Activated CD8-positive, alpha-beta memory T cell treated with anti-CD3 and anti-CD28 coated beads, Interleukin-2, amount 50 U/mL, for 1 hour (primary cell): Measurements from ENCODE around the gene LCN2.
"Not testable (repeated sequence)": the region's sequence is repeated elsewhere in the genome, so short reads cannot be mapped to it uniquely, and the experiment has no call there.

ENCODE experiments used
- DNase-seq: peaks from one replicate; pipeline ENCODE4 v3.0.0-alpha.2; 2020; ENCODE audit errors: extremely low read depth

Gene LCN2

DNA sequence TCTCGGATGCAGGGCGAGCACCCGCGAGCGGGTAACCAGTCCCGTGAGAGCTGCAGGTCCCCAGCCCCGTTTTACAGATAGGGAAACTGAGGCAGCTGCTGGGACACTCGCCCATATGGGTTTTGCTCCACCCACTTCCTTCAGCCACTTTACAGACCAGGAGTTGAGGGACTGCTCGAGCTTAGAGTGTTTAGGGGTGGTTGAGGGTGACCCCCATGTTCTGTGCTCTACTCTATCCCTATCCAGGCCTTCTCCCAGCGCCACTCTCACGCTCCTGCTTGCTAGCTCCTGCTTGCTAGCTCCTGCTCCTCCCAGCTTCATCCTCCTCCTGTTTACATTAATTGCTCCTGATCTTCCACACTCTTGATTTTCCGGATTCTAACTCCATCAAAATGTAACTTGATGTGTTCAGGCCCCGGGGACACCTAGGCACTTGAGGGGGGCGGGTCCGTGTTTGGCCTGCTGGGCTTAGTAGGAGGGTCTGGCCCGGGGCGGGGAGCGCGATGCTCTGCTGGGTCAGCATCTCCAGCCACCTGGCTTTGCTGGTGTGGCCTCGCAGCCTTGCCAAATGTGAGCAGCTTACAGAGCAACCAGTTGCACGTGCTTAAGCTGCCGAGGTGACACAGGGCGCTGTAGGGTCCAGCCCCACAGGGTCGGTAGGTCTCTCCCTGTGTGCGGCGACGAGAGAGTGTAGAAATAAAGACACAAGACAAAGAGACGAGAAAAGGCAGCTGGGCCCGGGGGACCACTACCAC, 20.2 kb upstream of the LCN2 start:
- DNase-seq, result no peak

- DNase-seq, result not testable (repeated sequence)
Measured at GRCh38 chr9:128129976-128130590, 19.2 kb upstream of the LCN2 start.

GRCh38 chr9:128130651-128131050, 18.6 kb upstream of the LCN2 start:
- DNase-seq, result not testable (repeated sequence)

- DNase-seq, result not testable (repeated sequence)
Measured at GRCh38 chr9:128131346-128131745, 17.9 kb upstream of the LCN2 start.

GRCh38 chr9:128132139-128132538, 17.1 kb upstream of the LCN2 start:
- DNase-seq, result not testable (repeated sequence)

- DNase-seq, result not testable (repeated sequence)
Measured at GRCh38 chr9:128135561-128135960, 13.7 kb upstream of the LCN2 start.

DNA sequence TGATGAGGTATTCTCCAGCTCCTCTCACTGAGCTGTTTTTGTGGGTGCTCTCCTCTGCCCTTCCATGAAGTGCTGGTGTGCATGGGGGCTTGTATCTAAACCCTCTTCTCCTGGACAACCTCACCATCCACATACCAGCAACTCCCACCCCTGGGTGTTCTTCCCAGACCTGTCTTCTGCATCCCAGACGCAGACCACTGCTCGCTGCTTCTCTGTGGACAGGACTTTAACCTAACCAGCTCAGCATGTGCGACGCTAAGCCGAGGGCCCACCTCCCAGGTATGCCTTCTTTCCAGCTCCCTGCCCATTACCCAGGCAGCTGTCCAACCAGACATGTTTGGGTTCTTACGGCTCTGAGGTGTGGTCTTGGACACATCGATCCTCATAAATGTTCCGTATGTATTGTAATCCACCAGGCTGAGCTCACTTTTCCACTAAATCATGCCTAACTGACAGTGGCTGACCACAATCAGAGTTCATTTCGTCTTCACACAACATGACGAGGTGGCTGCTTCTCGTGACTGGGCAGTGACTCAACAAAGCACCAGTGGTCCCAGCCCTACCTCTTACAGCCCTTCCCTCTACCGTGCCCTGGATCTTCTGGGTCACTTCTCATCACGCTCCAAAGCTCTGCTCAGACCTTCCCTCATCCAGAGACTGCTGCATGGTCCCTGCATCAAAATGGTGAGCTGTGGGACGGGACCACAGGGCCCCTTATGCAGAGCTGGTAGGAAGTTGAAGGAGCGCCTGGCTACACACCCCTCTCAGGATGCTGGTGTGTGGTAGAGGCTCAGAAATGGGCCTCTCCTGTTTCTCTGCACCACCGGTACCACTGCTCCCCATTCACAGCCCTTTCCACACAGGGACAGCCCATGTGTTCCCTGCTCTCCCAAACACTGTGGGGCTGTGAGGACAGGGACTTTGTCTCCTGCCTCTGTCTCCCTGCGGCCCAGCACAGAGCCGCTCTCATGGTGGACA, 12.1 kb upstream of the LCN2 start:
- no peak for DNase-seq

DNA sequence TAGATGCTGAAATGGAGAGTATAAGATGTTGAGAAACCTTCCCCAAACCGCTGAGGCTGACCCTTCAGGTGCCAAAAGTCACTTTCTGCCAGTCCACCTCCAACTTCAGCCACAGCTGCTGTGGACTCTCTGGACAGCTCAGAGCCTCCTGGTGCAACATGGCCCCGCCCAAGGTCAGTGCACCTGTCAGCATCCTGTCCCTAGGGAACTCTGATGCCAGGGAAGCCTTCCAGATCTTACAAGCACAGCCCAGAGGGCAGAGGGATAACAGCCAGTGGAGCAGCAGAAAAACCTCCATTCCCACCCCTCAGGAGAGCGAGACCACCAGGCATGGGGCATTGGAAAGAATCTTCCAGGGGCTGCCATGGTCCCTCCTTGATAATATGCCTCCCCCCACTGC, 11.3 kb upstream of the LCN2 start:
- no peak for DNase-seq

GRCh38 chr9:128139621-128140020, 9.6 kb upstream of the LCN2 start:
- no peak for DNase-seq

- no peak for DNase-seq
Measured at GRCh38 chr9:128141604-128142003, 7.6 kb upstream of the LCN2 start.

DNA sequence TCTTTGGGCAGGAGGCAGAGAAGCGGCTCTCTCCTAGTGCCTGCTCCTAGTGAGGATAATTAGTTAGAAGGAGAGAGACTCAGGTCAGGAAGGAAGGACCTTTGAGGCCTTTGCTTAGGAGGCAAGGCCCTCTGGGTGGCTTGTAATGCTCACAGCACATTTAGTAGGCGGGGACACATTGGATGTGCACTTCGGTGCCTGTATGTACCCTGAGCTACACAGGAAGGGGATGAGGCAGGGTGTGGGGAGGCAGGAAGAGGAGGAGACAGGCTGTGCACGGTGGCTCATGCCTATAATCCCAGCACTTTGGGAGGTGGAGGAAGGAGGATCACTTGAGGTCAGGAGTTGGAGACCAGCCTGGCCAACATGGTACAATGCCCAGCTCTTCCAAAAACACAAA, 7.2 kb upstream of the LCN2 start:
- no peak for DNase-seq

DNA sequence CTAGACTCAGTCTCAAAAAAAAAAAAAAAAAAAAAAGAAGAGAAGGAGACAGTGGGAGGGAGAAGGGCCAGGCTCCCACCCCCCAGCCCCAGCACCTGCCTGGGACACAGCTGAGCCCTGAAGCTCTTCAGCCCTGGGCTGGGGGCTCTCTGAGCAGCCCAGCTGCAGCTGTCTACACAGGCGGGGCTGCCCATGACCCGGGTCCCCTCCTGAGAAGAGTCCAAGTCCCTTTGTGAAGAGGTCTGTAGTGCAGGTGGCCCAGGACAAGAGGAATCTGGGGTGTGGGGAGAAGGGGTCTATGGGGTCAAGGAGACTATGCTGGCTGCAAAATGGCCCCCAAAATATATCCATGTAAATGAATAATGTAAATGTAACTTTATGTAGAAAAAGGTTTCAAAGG, 6.7 kb upstream of the LCN2 start:
- DNase-seq, result no peak

- no peak for DNase-seq
Measured at GRCh38 chr9:128143525-128144238, 5.6 kb upstream of the LCN2 start.

DNA sequence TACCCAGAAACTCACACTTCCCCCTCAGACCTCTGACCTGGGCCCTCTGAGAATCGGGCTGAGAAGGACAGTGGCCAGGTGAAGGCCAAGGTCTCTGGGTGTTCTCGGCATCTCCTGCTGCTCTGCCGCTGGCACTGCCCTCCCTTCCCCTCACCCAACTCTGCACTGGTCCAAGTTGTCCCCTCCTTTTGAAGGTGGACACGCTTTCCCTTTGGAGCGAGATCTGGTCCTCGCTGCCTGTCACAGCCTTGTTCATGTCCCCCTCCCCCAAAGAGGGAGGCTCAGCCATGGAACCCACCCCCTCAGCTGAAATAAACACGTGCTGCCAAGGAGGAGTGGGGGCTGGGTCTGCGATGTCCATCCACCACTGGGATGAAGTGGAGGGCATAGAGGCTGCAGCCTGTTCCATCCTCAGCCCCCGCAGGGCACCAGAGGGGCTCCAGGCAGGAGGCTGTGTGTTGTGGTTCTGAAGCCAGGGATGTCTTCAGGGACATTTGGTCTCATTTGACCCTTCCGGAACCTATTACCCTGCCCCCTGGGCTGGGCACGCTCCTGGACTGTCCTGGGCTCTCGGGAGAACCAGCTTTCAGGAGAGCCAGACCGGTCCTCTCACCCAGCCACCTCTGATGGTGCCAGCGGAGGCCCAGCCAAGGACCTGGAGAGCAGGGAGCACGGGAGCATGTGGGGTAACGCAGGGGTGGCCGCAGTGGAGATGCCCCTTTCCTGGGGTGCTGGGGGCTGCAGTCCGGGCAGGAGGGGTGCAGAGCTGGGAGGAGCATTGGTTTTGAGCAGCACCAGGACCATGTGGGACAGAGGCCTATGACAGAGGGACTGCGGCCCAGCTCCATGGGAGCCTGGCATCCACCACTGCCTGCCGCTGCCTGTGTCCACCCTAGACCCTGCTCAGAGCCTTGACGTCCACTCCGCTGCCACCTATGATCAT, 4.7 kb upstream of the LCN2 start:
- no peak for DNase-seq

DNA sequence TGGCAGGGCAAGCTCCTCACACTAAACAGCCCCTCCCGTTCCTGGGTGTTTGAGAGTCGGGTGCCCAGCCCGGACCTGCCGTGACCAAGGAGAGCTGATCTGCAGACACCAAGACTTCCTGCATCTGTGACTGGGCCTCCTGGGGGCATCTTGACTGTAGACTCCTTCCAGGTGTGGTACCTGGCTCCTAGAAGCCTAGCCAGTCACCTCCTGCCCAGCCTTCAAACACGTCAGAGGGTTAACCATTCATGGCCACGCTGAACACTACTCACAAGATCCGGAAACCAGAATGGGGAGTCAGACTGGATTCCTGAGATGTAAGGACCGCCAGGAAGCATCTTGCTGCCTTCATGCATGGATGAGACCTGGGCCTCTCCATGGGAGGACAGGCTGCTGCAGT, 3.7 kb upstream of the LCN2 start:
- DNase-seq, result no peak

- DNase-seq, result no peak
Measured at GRCh38 chr9:128145951-128146351, 3.3 kb upstream of the LCN2 start.

DNA sequence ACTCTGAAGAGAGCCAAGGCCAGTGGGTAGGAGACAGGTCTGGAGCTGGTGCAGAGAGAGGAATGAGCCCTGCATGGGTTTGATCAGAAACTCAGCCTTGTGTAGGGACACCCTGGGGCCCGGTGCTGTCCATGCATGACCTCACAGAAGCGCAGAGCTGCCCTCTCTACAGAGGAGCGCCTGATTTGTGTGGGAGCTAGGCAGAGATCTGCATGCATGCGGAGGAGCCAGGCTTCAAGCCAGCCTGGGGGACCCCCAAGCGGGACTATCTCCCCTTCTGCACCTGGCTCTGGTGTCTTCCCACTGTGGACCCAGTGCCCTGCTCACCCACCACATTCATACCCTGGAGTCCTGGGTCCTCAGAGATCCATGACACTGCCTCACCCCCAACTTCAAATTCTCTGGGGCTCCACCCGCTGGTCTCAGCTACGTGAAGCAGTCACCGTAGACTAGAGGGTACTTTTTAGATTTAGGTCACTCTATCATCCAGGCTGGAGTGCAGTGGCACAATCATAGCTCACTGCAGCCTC, 2.6 kb upstream of the LCN2 start:
- no peak for DNase-seq

- no peak for DNase-seq
Measured at GRCh38 chr9:128148509-128149000, 698 bp upstream of the LCN2 start.

DNA sequence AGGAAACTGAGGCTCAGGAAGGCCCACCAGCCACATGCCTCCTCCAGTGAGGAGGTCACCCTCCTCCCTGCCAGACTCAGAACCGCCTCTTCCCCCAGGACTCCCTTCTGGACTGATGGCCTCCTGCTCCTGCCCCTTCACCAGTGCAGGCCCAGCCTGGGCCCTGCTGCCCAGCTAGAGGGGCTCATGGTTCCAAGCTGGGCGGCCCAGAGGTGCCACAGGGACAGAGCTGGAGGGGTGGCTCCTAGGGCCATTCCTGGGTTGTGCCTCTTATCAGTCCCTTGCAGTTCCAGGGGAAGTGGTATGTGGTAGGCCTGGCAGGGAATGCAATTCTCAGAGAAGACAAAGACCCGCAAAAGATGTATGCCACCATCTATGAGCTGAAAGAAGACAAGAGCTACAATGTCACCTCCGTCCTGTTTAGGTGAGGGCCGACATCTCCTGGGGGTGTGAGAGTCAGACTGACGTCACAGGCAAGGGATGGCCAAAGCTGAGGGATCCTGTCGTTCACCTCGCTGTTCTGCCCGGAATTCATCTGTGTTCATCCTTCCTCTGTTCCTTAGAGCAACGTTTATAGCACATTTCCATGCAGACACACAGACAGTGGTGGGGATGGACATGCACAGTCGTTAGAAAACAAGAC, 819 bp downstream of the LCN2 start:
- no peak for DNase-seq
